Cardiac septum (tissue), 1 donor: Measurements from ENCODE around the gene FHOD1. TPM values are rescaled to one million over a fixed set of nuclear protein-coding genes. Genes with fewer than 3 reads are reported as not detected.

ENCODE experiments used
- DNase-seq: peaks from one replicate; pipeline ENCODE4 v3.0.0-alpha.2; 2020; ENCODE audit warnings: low spot score
- intact Hi-C: fragments of 100-400 bp; cut with DNase I; formaldehyde crosslinking; loops from one replicate; pipeline ENCODE4 v1.14.0; 2022
- total RNA-seq: library from RNA; stranded (reverse); fragmentation: NEBNext Ultra II Directional; extraction: Animal tissue kit (Norgen Biotek cat#: 25700); gene quantifications from one replicate; pipeline ENCODE4 v1.2.1, GENCODE V29; 2021
- donor health status: DM: no; HTN: no; CAD: no.

FHOD1 gene
- total RNA-seq, 1 donor from 2014 or later = 33.4 TPM

DNA sequence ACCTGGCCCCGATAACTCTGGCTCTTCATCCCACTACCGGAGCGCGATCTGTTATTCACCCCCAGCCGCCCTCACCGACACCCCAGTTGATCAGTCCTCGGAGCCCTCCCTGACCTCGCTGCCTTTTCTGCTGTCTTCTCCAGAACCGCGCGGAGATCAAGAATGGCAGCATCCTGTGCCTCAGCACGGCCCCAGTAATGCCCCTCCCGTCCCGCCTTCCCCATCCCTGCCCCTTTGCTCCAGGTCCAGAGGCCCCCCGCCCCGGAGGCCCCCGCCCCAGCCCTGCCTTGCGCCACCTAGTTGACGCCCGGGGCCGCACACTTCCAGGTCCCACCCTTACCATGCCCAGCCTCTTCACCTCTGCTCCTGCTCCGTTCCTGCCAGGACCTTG is 47.5 kb downstream of the FHOD1 start:
- DNase-seq = no peak
- intact Hi-C loops = no loop called here

DNA sequence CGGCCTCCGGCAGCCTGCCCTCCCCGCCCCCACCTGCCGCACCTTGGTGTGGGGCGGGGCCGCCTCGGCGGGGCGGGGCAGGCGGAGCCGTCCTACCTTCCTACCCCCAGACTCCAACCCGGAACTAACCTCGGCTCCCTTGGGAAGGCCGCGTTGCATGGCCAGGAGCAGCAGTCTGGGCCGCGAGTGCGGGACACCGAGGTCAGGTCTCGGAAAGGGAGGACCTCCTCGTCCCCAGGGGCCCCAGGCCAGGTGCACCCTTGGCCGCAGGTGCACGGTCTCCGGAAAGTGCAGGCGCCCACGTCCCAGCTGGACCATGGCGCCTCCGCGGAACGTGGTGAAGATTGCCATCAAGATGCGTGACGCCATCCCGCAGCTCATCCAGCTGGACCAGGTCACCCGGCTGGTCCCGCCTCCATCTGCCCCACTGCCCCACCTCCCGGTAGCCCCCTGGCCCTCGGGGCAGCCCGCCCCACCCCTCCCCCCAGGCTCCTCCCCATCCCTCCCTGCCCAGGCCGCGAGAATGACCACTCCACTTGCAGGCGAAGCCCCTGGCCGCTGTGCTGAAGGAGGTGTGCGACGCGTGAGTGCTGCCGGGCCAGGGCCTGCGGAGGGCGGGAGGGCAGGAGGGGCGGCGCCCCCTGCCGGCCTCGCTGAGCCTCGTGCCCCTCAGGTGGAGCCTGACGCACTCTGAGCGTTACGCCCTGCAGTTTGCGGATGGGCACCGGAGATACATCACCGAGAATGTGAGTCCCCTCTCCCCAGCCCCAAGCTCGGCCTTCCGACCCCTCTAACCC is 48.1 kb downstream of the FHOD1 start, which contains the start of gene ELMO3:
ELMO3 (plus strand) TSS at position 121 of the 797 bp plus-strand sequence; CDS start at position 317, 196 bp downstream.
- no peak for DNase-seq
- intact Hi-C loops = no loop called here

DNA sequence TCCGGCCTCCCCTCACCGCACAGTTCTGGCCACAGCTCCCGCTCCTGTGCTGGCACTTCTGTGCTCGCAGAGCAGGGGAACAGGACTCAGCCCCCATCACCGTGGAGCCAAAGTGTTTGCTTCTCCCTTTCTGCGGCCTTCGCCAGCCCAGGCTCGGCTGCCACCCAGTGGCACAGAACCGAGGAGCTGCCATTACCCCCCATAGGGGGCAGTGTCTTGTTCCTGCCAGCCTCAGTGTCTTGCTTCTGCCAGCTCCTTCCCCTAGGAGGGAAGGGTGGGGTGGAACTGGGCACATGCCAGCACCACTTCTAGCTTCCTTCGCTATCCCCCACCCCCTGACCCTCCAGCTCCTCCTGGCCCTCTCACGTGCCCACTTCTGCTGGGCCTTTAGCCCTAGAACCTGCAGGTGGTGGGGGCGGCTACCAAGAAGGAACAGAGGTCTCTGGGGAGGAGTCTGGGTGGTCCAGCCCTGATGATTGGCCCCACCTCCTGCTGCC is 49.0 kb downstream of the FHOD1 start:
- intact Hi-C loops = no loop called here
- no peak for DNase-seq

DNA sequence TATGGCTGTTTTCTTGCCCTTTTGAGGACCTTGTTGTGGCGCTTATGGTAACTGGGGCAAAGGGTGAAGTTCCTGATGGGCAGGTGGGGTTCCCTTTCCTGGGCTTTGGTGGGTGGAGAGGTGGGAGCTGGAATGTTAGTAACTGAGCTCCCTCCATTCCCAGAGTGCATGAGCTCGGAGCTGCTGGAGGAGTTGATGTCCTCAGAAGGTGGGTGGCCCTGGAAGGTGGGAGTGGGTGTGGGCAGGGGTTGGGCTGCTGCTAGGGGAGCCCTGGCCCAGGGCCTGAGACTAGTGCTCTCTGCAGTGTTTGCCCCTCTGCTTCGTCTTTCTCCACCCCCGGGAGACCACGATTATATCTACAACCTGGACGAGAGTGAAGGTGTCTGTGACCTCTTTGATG is 49.6 kb downstream of the FHOD1 start:
- intact Hi-C loops = no loop called here
- no peak for DNase-seq

DNA sequence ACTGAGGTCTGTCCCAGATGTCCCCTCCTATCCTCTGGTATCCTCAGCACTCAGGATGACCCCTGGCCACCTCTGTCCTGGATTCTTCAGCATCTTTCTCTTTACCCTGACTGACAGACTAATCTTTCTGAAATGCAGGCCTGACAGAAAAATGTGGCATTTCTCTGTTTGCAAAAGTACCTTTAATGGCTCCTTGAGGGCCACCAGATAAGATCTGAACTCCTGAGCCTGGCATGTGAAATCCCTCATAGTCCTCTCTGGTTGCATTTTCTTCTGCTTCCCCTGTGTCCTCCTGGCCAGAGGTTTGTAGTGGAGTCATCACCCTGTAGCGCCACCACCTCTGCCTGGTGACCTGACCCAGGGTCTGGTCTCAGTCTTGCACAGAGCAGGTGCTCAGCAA is 50.4 kb downstream of the FHOD1 start:
- intact Hi-C loops = no loop called here

DNA sequence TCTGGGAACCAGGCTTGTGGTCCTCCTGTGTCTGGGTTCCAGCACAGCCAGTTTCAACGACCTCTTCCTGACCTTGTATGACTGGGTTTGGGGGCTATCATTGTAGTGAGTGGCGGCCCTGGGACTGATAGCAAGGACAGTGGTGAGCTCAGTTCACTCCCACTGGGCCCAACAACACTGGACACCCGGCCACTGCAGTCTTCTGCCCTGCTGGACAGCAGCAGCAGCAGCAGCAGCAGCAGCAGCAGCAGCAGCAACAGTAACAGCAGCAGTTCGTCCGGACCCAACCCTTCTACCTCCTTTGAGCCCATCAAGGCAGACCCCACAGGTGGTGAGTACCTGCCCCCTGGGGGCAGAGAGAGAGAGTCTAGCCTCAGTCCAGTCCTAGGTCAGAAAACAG is 51.6 kb downstream of the FHOD1 start:
- intact Hi-C loops = no loop called here
- no peak for DNase-seq

More for the DNA sequence above, 50.4 kb downstream of the FHOD1 start:
- DNase-seq = no peak

DNA sequence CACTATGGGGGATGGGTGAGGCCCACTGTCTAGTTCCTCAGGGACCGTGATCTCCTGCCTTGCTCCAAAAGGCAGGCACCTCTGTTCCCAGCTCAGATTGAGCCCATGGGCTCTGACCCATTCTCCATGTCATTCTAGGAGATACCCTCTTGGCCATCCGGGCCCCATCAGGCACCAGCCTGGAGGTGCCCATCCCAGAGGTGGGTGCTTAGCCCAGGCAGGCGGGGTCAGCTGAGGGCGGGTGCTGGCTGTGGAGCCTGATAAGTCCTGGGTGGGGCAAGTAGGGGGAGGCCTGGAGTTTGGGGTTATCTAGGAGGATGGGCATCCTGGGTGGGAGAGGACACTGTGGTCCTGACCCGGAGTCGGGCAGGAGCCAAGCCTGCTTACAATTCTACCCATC is 53.0 kb downstream of the FHOD1 start:
- intact Hi-C loops = no loop called here
- no peak for DNase-seq

DNA sequence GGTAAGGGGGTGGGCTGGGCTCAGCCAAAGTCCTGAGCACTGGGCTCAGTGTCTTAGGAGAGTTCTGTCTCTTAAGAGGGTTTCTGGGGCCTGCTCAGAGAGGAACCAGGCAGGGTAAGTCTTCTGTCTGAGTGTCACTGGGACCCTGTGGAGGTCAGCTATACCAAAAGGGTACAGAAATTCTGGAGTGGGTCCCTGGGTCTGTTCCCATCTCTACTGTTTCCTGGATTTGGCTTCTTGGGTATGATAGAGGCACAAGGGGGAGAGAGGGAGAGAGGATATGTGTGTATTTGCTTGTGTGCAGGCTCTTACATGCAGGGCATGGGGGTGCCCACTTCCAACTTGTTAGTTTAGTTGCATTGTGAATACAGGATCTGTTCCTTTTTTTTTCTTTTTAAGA is 53.7 kb downstream of the FHOD1 start:
- DNase-seq = no peak
- intact Hi-C loops = no loop called here

DNA sequence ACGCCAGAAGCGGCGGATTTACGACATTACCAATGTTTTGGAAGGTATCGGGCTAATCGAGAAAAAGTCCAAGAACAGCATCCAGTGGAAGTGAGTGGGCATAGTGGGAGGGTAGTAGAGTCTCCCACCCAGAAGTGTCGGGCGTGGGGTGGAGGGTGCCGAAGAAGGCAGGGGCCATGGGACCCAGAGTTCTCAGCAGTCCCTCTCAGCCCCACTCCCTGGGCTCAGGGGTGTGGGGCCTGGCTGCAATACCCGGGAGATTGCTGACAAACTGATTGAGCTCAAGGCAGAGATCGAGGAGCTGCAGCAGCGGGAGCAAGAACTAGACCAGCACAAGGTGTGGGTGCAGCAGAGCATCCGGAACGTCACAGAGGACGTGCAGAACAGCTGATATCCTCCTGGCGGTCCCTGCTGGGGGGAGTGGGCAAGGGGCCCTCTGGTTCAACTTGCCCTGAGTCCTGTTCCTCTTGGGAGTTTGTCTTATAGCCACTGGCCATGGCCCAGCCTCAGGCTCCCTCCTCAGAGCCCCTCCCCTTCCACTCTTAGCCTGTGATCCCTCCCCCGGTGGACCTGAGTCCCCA is 54.4 kb downstream of the FHOD1 start:
- intact Hi-C loops = loop anchor here (1.0 kb wide), 1 partner anchor 33 kb away; no protein-coding TSS in a partner anchor
- DNase-seq = no peak

DNA sequence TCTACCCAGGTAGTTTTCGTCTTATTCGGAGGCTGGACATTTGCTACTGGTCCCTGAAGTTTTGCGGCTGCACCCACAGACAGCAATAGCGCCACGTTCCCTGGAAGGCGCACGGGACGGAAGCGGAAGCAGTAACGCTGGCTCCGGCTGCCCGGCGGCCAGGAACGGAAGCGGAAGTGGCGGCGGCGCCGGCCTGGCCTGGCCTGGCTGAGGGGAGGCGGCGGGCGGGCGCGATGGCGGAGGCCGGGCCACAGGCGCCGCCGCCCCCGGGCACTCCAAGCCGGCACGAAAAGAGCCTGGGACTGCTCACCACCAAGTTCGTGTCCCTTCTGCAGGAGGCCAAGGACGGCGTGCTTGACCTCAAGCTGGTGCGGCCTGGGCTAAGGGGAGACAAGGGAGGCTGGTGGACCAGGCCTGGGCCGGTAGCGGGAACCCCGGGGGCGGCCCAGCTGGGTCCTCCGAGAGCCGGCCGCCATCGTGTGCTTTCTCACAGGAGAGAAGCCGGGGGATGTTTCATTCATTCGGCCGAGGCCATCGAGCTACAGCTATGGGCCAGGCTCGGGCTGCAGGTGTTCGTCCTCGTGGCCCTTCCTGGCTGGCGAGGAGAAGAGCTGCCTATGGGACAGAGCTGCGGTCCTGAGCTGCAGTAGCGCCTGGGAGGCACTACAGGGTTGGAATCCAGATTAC is 55.1 kb downstream of the FHOD1 start, which contains the start of gene E2F4:
E2F4 (plus strand) TSS at position 161 of the 687 bp plus-strand sequence; CDS start at position 234, 73 bp downstream.
- DNase-seq = peak; percentile 96
- intact Hi-C loops = loop anchor here (1.0 kb wide), 1 partner anchor 34 kb away; no protein-coding TSS in a partner anchor

DNA sequence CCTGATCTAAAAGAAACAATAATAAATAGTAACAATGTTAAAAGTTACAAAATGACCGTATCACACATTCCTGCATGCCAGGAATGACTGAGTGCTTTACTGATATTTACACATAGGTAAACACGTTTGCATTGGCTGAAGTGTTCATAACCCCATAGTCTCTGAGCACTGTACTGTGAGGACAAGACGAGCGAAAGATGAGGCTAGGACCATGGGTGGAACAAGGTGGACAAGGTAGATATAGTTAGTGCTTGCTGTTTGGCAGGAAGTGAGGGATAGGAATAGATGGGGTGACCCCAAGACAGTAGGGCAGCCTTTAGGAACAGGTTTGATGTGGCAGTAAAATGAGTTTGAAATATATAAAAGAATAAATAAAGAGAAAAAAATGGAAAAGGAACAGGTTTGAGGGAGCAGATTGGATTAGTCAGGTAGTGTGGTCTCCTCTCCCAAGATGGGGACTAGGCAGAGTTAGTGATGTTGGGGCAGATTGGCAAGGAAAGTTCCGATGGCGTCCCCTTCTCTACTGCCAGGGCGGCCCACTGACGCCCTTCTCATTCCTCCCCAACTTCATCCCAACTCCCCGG is 55.8 kb downstream of the FHOD1 start:
- intact Hi-C loops = no loop called here
- no peak for DNase-seq

DNA sequence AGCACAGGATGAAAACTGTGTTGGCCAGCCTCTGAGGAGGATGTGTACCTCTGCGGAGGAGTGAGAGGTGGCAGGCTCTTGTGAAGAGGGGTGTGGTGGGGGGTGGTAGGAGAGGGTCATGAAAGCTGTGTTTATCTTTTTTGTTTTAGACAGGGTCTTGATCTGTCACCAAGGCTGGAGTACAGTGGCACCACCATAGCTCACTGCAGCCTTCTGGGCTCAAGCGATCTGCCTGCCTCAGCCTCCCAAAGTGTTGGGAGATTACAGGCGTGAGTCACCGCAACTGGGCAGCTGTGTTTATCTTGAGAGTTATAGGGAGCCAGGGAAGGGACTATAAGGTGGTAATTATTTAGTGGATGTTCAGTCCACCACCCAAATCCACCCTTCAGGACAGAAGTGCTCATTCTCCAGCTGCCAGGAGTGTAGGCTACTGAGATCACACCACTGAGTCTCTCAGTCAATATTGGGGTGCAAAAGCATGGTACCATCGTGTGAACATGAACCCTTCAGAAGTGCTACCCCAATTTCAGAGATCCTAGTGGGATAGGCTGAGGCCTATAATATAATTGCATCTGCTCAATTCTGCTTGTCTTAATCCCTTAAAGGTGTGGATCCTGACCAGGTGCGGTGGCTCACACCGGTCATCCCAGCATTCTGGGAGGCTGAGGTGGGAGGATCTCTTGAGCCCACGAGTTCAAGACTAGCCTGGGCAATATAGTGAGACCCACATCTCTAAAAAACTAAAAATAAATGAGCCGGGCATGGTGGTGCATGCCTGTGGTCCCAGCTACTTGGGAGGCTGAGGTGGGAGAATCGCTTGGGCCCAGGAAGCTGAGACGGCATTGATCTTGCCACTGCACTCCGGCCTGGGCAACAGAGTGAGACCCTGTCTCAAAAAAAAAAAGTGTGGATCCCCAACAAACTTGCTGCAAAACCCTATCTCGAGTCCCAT is 56.6 kb downstream of the FHOD1 start:
- intact Hi-C loops = no loop called here
- DNase-seq = no peak

DNA sequence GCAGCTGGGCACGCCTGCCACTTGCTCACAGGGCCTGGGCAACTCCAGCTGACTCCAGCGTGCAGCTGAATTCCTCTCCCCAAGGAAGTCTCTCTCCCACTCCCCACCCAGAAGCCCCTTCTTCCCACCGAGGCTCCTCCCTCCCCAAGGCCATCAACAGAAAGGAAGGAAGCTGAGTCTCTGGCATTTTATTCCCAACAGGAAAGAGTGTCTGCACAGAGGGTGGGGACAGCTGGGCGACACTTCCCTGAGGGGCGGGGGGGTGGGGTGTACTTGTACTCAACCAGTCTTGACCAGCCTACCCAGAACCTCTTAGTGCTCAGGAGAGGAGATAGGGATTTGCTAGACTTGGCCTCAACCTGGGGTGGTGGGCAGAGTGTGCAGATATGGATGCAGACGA is 57.2 kb downstream of the FHOD1 start, which contains the start of gene EXOC3L1:
EXOC3L1 (minus strand) TSS at position 96 of the 400 bp plus-strand sequence. CDS start 460 bp downstream, outside the sequence.
- intact Hi-C loops = no loop called here

DNA sequence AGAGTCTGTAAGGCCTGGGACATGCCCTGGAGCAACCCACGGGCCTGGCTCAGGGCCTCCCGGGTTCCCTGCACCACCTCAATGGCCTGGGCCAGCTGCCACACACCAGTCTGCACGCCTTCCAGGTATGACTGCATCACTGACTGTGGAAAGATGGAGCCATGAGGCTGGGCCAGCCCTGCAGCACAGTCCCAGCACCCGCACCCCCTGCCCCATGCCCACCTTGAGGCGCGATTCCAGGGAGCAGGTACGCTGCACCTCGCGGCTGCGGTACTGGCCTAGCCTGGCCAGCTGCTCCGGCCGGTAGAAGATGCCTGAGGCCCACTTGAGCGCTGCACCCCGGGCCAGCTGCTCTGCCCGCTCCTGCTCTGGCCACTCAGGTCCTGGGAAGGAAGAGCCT is 58.5 kb downstream of the FHOD1 start:
- DNase-seq = no peak
- intact Hi-C loops = no loop called here

More for the DNA sequence above, 57.2 kb downstream of the FHOD1 start, which contains the start of gene EXOC3L1:
- no peak for DNase-seq

DNA sequence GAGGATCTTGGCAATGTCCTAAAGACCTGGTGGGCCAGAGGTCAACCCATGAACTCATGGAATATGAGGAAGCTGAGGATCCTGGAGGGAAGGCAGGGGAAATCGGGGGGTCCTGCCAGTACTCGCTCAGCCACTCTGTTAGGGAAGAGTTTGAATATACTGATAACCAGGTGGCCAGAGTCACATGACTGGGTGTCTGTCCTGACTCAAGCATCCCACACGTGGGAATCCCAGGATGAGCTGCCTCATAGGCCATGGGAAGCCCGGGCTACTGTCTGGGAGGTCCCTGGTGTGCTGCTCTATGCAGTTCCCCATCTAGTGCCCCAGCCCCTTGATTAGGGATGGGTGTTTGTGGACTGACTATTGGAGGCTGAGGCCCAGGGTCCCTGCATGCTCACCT is 59.0 kb downstream of the FHOD1 start:
- intact Hi-C loops = no loop called here
- DNase-seq = no peak

DNA sequence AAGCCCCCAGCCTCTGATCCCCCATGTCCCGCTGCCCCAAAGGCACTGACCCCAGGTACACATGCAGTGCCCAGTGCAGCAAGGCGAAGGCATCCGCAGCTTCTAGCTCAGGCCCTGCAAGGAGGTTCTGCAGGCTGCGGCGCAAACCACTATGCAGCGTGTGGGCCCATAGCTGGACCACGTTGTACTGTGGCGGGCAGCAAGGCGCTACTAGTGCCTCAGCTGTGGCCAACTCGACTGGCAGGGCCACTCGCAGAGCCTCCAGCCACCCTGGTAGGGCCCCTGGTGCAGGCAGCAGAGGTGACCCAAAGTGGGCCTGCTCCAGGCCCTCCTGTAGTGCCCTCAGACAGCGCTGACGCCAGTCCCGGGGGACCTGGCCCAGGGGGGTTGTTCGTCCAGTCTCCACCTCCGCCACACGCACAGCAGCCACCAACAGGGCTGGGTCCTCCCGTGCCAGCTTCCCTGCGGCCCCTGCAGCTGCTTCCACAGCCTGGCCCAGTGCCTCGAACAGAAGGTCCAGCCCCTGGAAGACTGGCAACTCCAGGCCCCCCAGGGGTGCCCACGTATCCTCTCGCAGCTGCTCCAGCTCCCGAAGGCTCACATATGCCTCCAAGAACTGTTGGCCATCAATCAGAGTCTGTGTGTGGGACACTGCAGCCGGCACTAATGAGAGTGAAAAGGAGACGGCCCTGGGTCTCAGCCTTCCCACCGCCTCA is 59.9 kb downstream of the FHOD1 start:
- intact Hi-C loops = no loop called here
- DNase-seq = no peak

DNA sequence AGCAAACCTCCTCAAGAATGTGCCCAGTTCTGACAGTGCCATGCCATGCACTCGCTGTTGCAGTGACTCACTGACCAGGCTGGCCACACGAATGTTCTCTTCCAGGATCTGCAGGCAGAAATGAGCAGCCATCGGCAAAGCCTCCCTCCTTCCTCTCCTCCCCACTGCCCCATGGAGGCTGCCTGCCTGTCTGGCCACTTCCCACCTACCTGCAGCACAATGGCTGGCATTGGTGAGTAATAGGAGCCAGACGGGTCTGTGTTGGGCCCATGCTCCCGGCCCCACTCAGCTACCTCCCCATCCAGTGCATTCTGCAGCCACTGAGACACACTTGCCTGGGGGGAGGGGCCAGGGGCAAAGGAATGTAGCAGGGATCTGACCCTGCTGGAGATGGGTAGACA is 60.7 kb downstream of the FHOD1 start:
- DNase-seq = no peak
- intact Hi-C loops = no loop called here

DNA sequence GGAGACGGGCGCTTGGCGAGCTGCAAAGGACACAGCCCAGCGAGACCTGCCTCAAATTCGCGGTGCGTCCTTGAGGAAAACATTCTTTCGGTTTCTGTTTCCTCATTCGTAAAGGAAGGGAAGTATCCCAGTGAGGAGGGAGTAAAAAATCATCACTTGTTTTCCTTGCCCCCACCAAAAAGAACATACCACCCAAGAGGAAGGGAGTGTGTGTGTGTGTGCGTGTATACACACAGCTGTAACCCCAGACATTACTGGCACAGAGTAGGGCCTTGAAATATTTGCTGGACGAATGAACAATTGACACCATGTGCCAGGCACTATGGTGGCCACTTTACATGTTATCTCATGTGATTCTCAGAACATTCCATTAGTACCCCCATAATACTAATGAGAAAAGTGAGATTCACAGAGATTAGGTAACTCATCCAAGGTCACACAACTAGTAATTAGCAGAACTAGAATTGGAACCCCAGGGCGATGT is 61.6 kb downstream of the FHOD1 start:
- DNase-seq = no peak
- intact Hi-C loops = loop anchor here (2.0 kb wide), 1 partner anchor 25 kb away; no protein-coding TSS in a partner anchor
